GM12891 (cell line): Measurements from ENCODE around the gene TDRD12.

Experiments used
- POLR2A ChIP-seq: IDR thresholded peaks from 2 replicates; pipeline ENCODE4 v1.6.1; 2011; ENCODE audit warnings: low read depth, low read length, control low read depth
- POLR2AphosphoS5 ChIP-seq: IDR thresholded peaks from 2 replicates; pipeline ENCODE4 v1.6.1; 2011; ENCODE audit warnings: low read depth, low read length, control low read depth
- SPI1 ChIP-seq: IDR thresholded peaks from 2 replicates; pipeline ENCODE4 v1.6.1; 2011; ENCODE audit warnings: low read depth, low read length, control low read depth
- TAF1 ChIP-seq: IDR thresholded peaks from 2 replicates; pipeline ENCODE4 v1.6.1; 2011; ENCODE audit warnings: low read depth, low read length, control low read depth

DNA sequence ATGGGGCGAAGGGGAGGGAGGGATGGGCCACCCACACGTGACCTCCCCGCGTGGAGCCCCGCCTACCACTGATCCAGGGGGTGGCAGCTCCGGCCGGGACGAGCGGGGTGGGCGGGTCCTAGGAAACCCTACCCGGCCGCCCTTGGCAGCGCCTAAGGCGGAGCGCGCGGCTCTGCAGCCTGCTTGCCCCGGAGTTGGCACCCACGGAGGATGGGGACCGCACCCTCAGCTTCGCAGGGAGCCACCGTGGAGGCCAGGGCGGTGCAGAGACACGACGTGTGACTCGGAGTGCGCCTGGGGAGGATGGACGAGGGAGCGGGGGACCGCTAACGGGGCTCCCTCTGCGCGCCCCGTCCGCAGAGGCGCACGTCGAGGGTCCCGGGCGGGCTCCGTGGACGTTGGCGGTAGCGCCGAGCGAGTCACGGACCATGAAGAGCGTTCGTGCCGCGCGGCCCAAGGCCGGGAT is 43.8 kb upstream of the TDRD12 start, which contains the start of gene RGS9BP:
- TF ChIP-seq POLR2AphosphoS5 (no peak), POLR2A (no peak), SPI1 (no peak), TAF1 (no peak)
